HG03442 (cell line): Measurements from ENCODE around the gene VTCN1.
"Not testable (repeated sequence)": the region's sequence is repeated elsewhere in the genome, so short reads cannot be mapped to it uniquely, and the experiment has no call there.

Source experiments
- ATAC-seq: cut with Tn5 transposase; IDR thresholded peaks from one replicate; pipeline ENCODE4 v1.9.1; 2021; ENCODE audit warnings: mild to moderate bottlenecking, moderate library complexity; ENCODE audit not compliant: unreplicated experiment

The VTCN1 gene, protein sequence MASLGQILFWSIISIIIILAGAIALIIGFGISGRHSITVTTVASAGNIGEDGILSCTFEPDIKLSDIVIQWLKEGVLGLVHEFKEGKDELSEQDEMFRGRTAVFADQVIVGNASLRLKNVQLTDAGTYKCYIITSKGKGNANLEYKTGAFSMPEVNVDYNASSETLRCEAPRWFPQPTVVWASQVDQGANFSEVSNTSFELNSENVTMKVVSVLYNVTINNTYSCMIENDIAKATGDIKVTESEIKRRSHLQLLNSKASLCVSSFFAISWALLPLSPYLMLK

DNA sequence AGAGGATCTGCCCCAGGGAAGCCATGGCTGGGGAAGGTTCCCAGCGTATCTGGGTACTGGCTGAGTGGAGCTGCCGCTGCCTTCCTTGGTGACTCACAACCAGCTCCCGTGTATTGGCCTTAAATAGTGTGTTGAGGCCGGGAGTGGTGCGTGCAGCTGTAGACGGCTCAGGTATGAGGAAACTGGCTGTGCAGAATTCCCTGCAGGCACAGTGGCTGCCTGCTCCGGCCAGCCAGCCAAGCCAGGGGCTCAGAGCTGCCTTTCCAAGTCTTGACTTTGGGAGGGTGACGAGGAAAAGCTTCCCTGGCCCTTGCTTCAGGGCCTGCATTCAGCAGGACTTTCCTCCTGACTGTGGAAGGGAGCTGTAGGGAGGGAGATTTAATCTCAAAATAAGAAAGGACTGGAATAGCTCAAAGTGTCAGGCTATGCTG lies at the start of gene VTCN1:
Gene VTCN1 (minus strand): TSS at position 97 of the 431 bp plus-strand sequence. CDS start 72 bp downstream, at position 25.
- no peak for ATAC-seq

DNA sequence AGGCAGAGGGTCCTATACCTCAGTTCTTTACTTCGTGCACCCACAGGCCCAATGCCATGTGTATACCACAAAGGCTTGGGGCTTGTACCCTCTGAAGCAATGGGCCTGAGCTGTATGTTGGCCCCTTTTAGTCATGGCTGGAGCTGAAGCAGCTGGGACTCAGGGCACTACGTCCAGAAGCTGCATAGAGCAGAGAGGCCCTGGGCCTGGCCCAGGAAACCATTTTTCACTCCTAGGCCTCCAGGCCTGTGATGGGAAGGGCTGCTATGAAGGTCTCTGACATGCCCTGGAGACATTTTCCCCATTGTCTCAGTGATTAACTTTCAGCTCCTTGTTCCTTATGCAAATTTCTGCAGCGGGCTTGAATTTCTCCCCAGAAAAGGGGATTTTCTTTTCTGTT lies 48.1 kb upstream of the VTCN1 start:
- no peak for ATAC-seq

DNA sequence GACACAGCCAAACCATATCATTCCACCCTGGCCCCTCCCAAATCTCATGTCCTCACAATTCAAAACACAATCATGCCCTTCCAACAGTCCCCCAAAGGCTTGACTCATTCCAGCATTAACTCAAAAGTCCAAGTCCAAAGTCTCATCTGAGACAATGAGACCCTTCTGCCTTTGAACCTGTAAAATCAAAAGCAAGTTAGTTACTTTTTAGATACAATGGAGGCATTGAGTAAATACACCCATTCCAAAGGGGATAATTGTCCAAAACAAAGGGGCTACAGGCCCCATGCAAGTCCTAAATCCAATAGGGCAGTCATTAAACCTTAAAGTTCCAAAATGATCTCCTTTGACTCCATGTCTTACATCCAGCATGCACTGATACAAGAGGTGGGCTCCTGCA lies 47.3 kb upstream of the VTCN1 start:
- ATAC-seq, result not testable (repeated sequence)

DNA sequence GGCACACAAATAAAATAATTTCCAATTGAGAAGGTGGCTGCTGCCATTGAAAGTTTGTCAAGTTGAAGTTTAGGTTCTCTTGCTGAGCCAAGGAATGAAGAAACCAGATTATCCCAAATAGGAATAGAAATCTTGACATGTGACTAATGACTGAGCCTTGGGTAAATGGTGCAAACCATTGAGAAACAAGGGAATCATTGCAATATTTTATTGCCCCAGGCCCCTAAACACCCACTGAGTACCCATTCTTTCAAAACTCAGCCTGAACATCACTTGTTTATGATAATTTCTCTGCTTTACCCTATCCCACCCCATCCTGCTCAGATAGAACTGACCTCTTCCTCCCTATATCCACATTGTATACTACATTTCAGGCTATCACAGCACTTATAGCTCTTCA lies 46.6 kb upstream of the VTCN1 start:
- no peak for ATAC-seq

DNA sequence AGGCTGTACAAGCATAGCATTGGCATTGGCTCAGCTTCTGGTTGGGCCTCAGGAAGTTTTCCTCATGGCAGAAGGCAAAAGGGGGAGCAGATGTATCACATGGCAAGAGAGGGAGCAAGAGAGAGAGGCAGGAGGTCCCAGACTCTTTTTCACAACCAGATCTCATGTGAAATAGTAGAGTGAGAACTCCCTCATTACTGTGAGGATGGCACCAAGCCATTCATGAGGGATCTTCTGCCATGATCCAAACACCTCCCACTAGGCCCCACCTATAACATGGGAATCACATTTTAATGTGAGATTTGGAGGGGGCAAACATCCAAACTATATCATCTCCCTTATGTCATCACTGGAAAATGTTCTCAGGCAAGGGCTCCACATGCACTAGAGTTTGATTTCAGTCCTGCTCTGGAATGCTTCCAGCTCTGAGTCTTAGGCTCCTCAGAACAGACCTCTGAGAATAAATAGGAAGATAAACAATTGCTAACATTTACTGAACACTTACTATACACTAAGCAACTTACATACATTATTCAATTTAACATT lies 39.4 kb upstream of the VTCN1 start:
- no peak for ATAC-seq

DNA sequence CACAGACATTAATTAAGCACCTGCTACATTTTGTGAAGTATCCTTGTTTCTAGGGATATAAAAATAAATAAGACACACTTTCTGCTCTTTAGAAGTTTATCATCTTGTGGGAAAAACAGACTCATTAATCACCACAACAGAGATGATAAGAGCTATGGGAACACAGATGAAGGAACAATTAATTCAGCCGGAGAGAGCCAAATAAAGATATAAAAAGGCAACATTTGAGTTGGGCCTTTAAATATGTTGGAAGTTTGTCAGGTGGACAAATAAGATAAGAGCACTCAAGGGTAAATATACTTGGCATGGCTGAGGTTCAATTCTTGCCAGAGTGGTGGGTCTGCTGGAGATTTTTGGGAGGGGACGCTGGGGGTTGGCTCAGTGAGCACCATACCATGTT lies 34.2 kb upstream of the VTCN1 start:
- ATAC-seq, result no peak

DNA sequence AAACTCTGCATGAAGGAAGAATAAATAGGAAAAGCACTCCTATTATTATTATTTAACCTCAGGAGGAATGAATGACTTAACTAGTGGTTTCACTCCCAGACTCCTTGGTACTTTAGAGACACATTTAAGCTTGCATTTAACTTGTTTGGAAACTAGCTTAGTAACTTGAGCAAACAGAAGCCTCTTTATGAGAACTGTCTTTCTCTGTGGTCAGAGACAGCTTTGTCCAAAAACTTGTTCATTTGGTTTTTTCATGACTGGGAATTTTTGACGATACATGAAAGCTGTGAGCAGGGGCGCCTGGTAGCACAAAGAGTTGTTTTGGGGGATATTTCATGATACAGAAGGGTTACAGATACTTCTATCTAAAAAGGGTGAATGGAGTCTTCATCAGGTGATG lies 33.6 kb upstream of the VTCN1 start:
- no peak for ATAC-seq

DNA sequence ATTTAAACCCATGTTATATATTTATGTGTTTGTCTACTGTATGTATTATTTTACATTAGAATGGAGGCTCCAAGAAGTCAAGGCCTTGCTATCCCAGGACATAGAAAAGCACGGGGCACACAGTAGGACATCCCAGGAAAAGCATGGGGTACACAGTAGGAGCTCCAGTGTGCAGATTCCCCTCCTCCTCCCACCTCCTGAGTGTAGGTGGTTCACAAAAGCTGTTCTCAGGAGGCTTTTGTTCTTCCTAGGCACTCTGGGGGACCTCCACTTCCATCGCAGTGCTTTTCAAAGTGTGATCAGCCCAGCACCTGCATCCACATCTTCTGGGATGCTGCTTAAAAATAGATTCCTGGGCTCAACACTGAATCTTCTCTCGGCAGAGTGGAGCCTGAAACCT lies 30.8 kb upstream of the VTCN1 start:
- no peak for ATAC-seq

DNA sequence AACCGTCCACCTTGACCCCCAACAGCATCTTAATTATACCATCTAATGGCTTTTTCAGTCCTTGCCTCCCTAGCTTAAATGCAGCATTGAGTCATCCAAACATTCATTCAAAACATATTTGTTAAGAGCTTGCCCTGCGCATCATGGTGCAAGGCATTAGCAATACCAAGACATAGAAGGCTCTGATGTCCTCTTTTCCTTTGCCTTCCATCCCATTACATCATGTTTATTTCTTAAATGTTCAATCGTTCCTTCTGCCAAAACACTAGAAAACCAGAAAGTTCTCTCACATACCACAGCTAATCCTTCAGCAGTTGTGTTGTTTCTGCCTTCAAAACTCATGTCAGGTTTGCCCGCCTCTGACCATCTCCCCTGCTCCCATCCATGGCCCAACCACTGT lies 29.8 kb upstream of the VTCN1 start:
- no peak for ATAC-seq

DNA sequence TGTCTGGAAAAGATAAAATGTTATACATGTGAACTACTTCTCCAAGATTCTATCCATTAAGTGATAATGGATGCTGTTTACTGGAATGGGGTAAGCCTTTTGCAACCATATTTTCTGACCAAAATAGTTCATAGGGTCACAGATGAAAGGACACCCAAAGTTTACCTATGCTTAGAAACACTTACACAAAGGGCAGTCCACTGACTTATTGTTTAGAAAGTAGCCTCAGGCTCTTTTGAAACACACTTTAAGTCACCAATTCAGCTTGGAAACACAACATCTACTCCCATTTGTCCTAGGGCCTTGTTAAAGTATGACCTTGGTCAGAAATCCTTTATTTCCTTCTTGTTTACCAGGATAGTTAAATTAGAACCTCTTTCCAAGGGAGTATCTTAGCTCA lies 28.7 kb upstream of the VTCN1 start:
- no peak for ATAC-seq

DNA sequence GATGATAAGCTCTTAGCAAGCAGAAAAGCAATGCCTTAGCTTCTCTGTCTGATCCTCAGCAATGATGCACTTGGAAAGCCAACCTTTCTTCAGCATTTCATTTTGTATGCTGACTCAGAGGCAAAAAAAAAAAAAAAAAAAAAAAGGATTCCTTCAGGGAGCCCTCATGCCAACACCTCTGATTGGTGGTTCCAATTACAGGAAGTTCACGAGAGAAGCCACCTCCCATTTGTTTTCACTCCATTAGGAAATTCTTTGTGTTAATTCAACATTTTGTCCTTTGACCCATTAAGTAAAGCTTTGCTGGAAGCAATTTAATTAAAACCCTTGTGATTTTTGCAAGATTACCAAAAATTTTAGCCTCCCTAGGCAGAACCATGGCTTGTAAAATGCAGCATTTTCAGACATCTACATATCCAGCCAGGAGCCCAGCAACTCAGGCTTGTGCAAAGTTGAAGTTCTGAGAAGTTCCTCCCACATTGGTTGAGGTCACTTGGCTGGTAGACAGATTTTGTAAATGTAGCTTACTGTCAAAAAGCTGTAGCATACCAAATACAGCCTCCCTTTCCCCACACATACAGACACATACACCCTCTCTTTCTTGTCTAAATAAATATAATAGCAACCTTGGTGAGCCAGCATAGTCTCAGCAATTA lies 27.1 kb upstream of the VTCN1 start:
- no peak for ATAC-seq

DNA sequence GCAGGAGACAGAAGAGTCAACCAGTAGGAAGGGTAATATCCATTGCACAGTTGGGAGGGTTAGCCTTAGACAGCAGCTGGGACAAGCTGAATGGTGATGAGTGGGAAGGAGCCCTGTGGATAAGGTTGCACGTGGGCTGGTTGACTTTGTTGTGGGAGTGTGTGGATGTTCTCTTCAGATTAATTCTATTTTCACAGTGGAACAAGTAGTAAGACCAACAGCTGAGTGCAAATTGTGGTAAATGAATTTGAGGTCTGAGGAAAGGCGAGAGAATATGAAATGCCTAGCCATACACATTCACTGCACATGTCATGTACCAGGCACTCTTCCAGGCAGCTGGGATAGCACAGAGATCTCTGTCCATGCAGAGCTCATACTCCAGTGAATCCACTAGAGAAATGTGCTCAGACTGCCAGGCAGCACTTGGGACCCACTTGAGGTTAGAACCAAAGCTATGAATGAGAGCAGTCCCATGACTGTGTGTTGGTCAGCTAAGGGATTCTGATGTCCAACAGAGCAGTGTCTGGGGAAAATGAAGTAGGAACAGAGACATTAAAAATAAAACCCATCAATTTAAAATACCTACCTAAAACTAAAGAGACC lies 25.2 kb upstream of the VTCN1 start:
- ATAC-seq, result no peak

DNA sequence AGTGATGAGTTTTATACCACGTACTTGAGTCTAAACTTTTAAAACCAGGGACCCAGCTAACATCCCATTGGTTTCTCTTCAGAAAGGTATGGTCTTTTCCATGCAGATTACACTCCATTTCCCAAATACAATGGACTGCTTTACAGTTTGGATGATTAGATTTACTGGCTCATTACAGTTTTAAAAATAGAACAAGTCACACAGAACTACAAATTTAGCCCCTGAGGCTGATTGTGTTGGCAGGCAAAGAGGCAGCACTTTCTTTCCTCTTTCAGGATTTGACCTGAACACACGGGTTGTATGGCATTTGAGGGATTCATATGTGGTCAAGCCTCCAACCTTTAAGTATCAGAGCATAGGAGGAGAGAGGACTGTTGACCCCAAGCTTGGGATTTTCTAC lies 21.8 kb upstream of the VTCN1 start:
- no peak for ATAC-seq

DNA sequence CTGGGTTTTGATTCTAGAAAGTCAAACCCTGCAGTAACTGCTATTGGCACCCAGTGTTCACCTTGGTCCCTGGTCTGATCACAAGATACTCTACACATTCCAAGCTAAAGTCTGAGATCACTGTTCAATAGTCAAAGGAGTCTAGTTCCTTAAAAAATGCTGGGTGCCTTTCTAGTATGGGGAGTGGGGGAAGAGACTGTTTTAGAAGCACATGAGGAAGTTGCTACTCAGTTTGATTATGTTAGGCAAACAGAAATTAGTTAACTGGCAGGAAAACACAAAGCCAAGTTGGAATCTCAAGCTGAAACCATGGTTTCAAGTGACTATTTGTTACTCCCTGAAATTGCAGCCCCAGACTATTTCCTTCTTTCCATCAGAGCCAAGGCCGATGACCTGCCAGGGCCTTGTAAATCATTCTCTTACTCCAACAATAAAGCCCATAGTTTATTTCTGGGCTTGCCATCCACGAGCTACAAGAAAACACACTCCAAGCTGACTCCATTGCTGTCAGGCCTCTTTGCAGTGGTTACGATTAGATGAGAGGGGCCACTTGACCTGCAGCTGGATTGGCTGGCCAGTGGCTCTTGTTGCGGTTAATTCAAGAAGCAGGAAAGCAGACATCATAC lies 21.1 kb upstream of the VTCN1 start:
- no peak for ATAC-seq

DNA sequence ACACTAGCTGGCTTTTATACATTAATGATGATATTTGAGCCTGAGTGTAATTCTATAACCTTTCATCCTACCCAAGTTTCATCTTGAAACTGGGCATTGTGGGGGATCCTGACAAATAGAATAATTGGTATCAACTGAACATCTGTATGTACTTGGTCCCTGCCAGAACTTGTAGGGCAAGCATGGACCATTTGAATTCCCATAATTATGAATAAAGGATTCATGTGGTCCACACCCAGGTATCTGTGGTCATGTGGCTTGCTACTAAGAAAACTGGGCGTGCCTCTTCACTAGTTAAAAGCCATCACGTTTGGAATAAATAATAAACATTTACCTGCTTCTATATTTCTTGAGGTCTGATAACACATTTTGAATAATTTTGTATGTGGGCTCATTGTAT lies 20.6 kb upstream of the VTCN1 start:
- no peak for ATAC-seq

DNA sequence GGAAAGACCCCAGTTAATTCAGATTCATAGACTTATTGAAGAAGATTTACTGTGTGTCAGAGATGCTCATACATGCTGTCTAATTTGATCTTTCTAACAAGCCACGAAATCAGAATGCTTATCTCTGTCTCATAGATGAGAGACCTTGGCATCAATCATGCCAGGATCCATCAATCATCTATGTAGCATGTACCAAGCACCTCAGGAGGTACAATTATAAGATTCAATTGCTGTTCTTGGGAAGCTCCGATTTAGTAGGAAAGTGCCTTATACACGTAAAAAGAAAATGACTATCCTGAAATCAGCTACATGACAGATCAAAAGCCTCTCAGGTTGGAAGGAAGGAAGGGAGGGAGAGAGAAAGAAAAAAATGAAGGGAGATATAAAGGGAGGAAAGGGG lies 18.5 kb upstream of the VTCN1 start:
- ATAC-seq, result no peak

DNA sequence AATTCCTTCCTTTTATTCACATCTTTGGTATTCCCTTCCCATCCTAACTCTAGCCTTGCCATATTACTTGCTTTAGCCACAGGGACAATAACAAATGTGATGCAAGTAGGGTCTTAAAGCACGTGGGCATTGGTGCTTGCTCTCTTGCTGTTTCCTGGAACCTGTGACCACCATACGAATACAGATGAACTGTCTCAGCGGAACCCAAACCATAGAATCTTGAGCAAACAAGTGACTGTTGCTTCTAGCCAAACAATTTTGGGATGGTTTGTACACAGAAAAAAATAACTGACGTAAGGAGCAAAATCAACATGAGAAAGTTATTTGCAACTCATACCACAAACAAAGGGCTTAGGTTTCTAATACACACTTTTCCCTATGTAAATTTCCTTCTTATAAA lies 15.2 kb upstream of the VTCN1 start:
- ATAC-seq, result no peak

DNA sequence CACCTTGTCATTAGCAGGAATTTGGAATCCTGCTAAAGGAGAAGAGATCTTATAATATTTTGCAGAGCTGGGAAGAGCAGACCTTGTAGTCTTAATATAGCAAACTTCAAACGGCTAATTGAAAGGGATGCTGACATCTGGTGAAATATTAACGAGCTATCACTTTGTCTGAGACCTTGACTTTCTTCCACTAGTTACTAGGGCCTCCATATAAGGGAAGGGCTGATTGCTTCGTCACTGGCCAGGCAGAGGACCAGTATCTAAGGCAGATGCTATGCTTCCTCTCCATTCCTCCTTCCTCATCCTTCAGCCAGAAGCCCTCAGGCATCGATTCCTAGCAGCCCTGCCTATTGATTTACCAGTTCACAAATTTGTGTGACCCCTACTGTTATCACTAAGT lies 6.0 kb upstream of the VTCN1 start:
- no peak for ATAC-seq

DNA sequence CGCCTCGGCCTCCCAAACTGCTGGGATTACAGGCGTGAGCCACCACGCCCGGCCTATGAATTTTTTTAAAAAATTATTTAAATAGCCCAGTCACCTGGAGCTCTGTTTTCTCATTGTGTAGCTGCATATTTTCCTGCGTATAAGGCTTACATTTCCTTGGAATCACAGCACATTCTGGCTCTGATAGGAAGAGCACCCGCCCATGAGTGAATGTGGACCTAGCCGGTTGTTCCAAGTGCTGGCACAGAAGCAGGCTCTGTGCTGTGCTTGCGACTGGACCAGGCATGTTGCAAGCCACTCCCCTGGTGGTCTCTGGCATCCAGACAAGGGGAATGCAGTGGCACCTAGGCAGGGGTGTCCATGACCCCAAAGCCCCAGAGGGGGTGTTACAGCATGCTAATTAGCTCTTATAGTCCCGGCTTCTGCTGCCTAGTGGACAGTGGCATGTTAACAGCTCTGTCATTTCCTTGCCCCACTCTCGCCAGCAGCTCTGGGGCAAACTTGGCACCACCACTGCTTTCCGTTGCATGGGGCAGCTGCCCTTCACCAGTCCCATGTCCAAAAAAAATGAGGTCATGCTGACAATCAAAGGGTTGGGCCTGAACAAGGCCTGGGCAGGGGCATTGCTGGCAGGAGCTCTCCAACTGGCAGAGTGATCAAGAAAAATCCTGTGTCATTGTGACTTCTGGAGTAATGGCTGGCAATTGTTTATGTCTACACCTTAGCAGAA lies 5.2 kb upstream of the VTCN1 start:
- no peak for ATAC-seq

DNA sequence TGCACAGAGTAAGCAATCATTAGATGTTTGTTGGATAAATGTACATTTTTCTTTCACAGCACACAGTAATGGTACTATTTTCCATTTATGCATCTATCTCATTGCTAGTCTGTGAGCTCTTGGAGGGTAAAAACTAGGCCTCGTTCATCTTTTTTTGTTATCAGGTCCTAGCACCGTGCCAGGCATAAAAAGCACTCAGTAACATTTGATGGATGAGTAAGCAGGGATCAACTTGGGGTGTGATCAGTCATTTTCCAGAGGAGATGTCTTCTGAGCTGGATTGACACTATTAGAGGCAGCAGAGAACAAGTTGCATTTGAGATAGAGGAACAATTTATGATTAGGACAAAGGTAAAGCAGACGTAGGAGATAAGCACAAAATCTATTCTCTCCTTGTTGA lies 4.3 kb upstream of the VTCN1 start:
- no peak for ATAC-seq

DNA sequence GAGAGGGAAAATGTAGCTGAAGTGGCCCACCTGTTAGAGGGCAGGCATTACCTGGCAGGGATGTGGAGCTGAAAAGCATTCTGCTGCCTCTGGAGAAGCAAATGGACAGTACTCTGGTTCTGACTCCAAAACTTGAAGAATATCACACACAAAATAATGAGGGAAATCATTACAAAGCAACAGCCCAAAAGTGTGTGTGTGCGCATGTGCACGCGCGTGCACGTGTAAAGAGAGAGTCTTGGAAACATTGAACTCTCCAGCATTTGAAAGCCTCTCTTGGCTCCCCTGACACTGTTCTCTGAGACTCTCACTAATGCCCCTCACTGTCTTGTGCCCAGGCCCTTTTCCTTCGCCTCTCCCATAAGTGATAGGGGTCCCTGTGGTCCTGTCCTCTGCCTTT lies 2.3 kb upstream of the VTCN1 start:
- ATAC-seq, result no peak
